ENCODE results near the gene IL1R2. TPM values are rescaled to one million over a fixed set of nuclear protein-coding genes. Genes with fewer than 3 reads are reported as not detected.

IL1R2 gene
- total and polyA plus RNA-seq, 9 of the 15 experiments (the other 6 are each of a cell fraction or from before 2014, with no cell fraction given) = 0.13 TPM; not detected in 8

DNA sequence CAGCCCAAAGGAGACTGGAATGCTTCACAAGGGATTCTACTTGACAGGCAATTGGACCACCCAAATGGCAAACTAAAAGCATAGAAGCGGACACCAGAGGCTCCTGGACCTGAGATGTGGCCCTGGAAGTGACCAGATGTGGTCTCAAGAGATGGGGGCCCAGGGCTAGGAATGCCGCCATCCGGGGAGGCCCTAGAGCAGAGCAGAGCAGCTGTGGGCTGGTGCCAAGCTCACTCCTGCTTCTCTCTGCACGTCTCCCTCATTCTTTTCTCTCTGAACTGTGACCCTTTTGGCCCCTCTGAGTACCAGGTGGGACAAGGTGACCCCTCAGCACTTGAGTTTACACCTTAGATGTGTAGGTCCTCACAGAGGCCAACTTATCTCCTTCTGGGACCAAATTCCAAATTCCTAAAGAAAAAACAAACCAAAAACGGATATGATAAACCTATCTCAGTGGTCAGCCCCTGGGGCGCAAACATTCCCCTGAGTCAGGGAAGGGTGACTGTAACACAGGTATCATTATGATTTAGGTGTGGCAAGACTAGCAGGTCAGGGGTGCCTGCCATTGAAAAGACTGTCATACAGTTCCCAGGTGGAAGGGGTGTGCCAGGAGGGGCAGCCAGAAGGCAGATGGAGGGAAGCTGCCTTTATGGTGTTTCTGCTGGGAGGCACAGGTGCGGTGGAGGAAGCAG lies 6.5 kb upstream of the IL1R2 start:
- 0 out of 5 replicates have a peak, but pooled peaks cover 0 to 2% of the 10 kb centered on the region in 2 experiments for H3K4me1 ChIP-seq (replicated peaks in 1 of 2; ENCODE audit: control insufficient read depth in 2 of 2, insufficient read depth in 2 of 2, low read length in 2 of 2)
- in situ Hi-C loops (cut with MboI) = no loop called here

More for the DNA sequence above, 6.5 kb upstream of the IL1R2 start:
- Histone ChIP-seq H3K27ac (ENCODE audit: extremely low read depth, low read depth, low read length) (no peak overlapping the region), H3K9me1 (ENCODE audit: control insufficient read depth, insufficient read depth, low read length) (peaks cover 2% of the 10 kb centered on the region), H3K4me3 (no peak overlapping the region), H3K27me3 (ENCODE audit: control insufficient read depth in 2 of 2, insufficient read depth in 2 of 2, low read length in 2 of 2) (peaks cover 20 to 71% of the 10 kb centered on the region in 2 experiments; a peak in 4 of 5 replicates), H3K79me2 (ENCODE audit: control insufficient read depth, insufficient read depth, low read length) (no peaks in the 10 kb centered on the region), H2AFZ (ENCODE audit: low read depth, low read length) (no peak overlapping the region), H4K20me1 (replicated peaks; ENCODE audit: control insufficient read depth, insufficient read depth, low read length) (no peaks in the 10 kb centered on the region), H3K9ac (ENCODE audit: insufficient read depth in 1 of 2, low read depth in 2 of 2, low read length in 2 of 2) (no peak overlapping the region), H3K36me3 (ENCODE audit: control insufficient read depth, insufficient read depth, low read length) (no peaks in the 10 kb centered on the region), H3K4me2 (ENCODE audit: insufficient read depth, low read length) (no peak overlapping the region), H3K9me3 (replicated peaks; ENCODE audit: control insufficient read depth, insufficient read depth, low read depth, low read length) (no peaks in the 10 kb centered on the region)
- whole genome bisulfite sequencing (ENCODE audit: insufficient coverage, low coverage, missing lambda C conversion rate) = 9% methylated on average over 7 of the region's 7 CpGs
- no peak for TF ChIP-seq RCOR1 (IDR thresholded peaks at IDR 0.05; ENCODE audit: borderline replicate concordance in 1 of 2, low read depth in 2 of 2, low read length in 2 of 2)
- TF ChIP-seq ZFP30 (CRISPR knock-in tag; IDR thresholded peaks at IDR 0.05; ENCODE audit: borderline replicate concordance) = no peak
- no peak for TF ChIP-seq HMG20B (CRISPR knock-in tag; IDR thresholded peaks at IDR 0.05)
- no peak for TF ChIP-seq RBBP5 (IDR thresholded peaks at IDR 0.05; ENCODE audit: borderline replicate concordance, insufficient read depth, low read length, poor library complexity, severe bottlenecking)
- TF ChIP-seq EGR1 (conservative IDR thresholded peaks at IDR 0.05) = no peak
- no peak for TF ChIP-seq PURB (CRISPR knock-in tag; IDR thresholded peaks at IDR 0.05; ENCODE audit: low read depth)
- TF ChIP-seq, protein P1, sequence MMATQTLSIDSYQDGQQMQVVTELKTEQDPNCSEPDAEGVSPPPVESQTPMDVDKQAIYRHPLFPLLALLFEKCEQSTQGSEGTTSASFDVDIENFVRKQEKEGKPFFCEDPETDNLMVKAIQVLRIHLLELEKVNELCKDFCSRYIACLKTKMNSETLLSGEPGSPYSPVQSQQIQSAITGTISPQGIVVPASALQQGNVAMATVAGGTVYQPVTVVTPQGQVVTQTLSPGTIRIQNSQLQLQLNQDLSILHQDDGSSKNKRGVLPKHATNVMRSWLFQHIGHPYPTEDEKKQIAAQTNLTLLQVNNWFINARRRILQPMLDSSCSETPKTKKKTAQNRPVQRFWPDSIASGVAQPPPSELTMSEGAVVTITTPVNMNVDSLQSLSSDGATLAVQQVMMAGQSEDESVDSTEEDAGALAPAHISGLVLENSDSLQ (IDR thresholded peaks at IDR 0.05) = no peak
- TF ChIP-seq, protein P2, sequence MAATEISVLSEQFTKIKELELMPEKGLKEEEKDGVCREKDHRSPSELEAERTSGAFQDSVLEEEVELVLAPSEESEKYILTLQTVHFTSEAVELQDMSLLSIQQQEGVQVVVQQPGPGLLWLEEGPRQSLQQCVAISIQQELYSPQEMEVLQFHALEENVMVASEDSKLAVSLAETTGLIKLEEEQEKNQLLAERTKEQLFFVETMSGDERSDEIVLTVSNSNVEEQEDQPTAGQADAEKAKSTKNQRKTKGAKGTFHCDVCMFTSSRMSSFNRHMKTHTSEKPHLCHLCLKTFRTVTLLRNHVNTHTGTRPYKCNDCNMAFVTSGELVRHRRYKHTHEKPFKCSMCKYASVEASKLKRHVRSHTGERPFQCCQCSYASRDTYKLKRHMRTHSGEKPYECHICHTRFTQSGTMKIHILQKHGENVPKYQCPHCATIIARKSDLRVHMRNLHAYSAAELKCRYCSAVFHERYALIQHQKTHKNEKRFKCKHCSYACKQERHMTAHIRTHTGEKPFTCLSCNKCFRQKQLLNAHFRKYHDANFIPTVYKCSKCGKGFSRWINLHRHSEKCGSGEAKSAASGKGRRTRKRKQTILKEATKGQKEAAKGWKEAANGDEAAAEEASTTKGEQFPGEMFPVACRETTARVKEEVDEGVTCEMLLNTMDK (IDR thresholded peaks at IDR 0.05; ENCODE audit: borderline replicate concordance, insufficient read depth, low read depth, low read length, poor library complexity, severe bottlenecking) = no peak
- TF ChIP-seq COPS2 (conservative IDR thresholded peaks at IDR 0.05) = no peak
- TF ChIP-seq CBX5 (IDR thresholded peaks at IDR 0.05; ENCODE audit: borderline replicate concordance, low read depth) = no peak
- TF ChIP-seq ETV6 (IDR thresholded peaks at IDR 0.05; ENCODE audit: borderline replicate concordance in 1 of 2, low read depth in 2 of 2, low read length in 1 of 2) = no peak
- TF ChIP-seq ETV6 (CRISPR knock-in tag; IDR thresholded peaks at IDR 0.05; ENCODE audit: borderline replicate concordance) = no peak
- TF ChIP-seq TRIM28 (IDR thresholded peaks at IDR 0.05) = no peak
- TF ChIP-seq, protein P3, sequence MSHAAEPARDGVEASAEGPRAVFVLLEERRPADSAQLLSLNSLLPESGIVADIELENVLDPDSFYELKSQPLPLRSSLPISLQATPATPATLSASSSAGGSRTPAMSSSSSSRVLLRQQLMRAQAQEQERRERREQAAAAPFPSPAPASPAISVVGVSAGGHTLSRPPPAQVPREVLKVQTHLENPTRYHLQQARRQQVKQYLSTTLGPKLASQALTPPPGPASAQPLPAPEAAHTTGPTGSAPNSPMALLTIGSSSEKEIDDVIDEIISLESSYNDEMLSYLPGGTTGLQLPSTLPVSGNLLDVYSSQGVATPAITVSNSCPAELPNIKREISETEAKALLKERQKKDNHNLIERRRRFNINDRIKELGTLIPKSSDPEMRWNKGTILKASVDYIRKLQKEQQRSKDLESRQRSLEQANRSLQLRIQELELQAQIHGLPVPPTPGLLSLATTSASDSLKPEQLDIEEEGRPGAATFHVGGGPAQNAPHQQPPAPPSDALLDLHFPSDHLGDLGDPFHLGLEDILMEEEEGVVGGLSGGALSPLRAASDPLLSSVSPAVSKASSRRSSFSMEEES (CRISPR knock-in tag; IDR thresholded peaks at IDR 0.05) = no peak
- CTCF ChIA-PET (ENCODE audit: low intra/inter-chr PET ratio) = no interaction called here
- POLR2A ChIA-PET = no interaction called here
- DNase-seq (ENCODE audit: extremely low read depth in 1 of 4, low spot score in 3 of 4) (no peak), ATAC-seq (no peak), FAIRE-seq (no peak)
- intact Hi-C loops (cut with micrococcal nuclease) = loop anchor here (10.0 kb wide), 2 partner anchors 460 to 570 kb away; no protein-coding TSS in a partner anchor
- BruUV-seq (replicated peaks) = no TSS peak

Measured in K562 (cell line).